ENCODE measurements around the gene RALB.

The RALB gene

GRCh38 chr2:120209427-120210269 is 43.0 kb upstream of the RALB start:
- Histone ChIP-seq H3K4me3 (ENCODE audit: low read depth, low read length) (no peak overlapping the region), H3K9me3 (ENCODE audit: control insufficient read depth, insufficient read depth, low read depth, low read length) (no peaks in the 10 kb centered on the region), H3K36me3 (ENCODE audit: control insufficient read depth in 2 of 2, insufficient read depth in 1 of 2, low read length in 2 of 2) (no peaks in the 10 kb centered on the region), H3K27ac (ENCODE audit: extremely low read depth, low read depth, low read length) (no peak overlapping the region), H3K4me1 (ENCODE audit: control insufficient read depth, insufficient read depth, low read length) (no peaks in the 10 kb centered on the region)
- CTCF ChIA-PET, result interaction anchor here (0.9 to 3.7 kb wide), 2 partner anchors 103 to 507 kb away, joined by 3 to 22 read pairs; no protein-coding TSS in a partner anchor
- POLR2A ChIA-PET, result interaction anchor here (0.5 kb wide), 1 partner anchor 488 kb away, joined by 4 read pairs; no protein-coding TSS in a partner anchor
- TF ChIP-seq ZNF266 (tag by site-specific recombination; IDR thresholded peaks at IDR 0.05; ENCODE audit: low read depth) (no peak), EGR2 (tag by site-specific recombination; IDR thresholded peaks at IDR 0.05; ENCODE audit: low read depth) (no peak)

- no peak overlapping the region for H3K27ac ChIP-seq (ENCODE audit: extremely low read depth, low read depth, low read length)
- H3K4me3 ChIP-seq (ENCODE audit: low read depth, low read length), result no peak overlapping the region
- CTCF ChIA-PET, result interaction anchor here (1.1 kb wide), 1 partner anchor 8 kb away, joined by 4 read pairs; no protein-coding TSS in a partner anchor
- POLR2A ChIA-PET, result interaction anchor here (0.5 kb wide), 1 partner anchor 488 kb away, joined by 4 read pairs; no protein-coding TSS in a partner anchor
- H3K36me3 ChIP-seq (ENCODE audit: control insufficient read depth in 2 of 2, insufficient read depth in 1 of 2, low read length in 2 of 2), result no peaks in the 10 kb centered on the region
- H3K4me1 ChIP-seq (ENCODE audit: control insufficient read depth, insufficient read depth, low read length), result no peaks in the 10 kb centered on the region
- no peaks in the 10 kb centered on the region for H3K9me3 ChIP-seq (ENCODE audit: control insufficient read depth, insufficient read depth, low read depth, low read length)
- no peak for TF ChIP-seq ZNF132 (tag by site-specific recombination; IDR thresholded peaks at IDR 0.05; ENCODE audit: borderline replicate concordance)
- no peak for TF ChIP-seq PRDM2 (tag by site-specific recombination; IDR thresholded peaks at IDR 0.05; ENCODE audit: borderline replicate concordance)
- no peak for TF ChIP-seq ZNF398 (tag by site-specific recombination; IDR thresholded peaks at IDR 0.05)
- no peak for TF ChIP-seq KLF7 (tag by site-specific recombination; IDR thresholded peaks at IDR 0.05; ENCODE audit: borderline replicate concordance)
- no peak for TF ChIP-seq HOXD13 (CRISPR knock-in tag; IDR thresholded peaks at IDR 0.05; ENCODE audit: borderline replicate concordance)
- TF ChIP-seq ZNF645 (tag by site-specific recombination; IDR thresholded peaks at IDR 0.05), result no peak
- no peak for TF ChIP-seq YY1 (tag by site-specific recombination; IDR thresholded peaks at IDR 0.05)
- no peak for TF ChIP-seq OVOL3 (tag by site-specific recombination; IDR thresholded peaks at IDR 0.05)
- TF ChIP-seq ZNF138 (tag by site-specific recombination; IDR thresholded peaks at IDR 0.05; ENCODE audit: borderline replicate concordance), result no peak
- no peak for TF ChIP-seq ZNF791 (tag by site-specific recombination; IDR thresholded peaks at IDR 0.05)
- TF ChIP-seq ZNF335 (tag by site-specific recombination; conservative IDR thresholded peaks at IDR 0.05), result no peak
- no peak for TF ChIP-seq ZNF670 (tag by site-specific recombination; IDR thresholded peaks at IDR 0.05; ENCODE audit: low read depth)
- no peak for TF ChIP-seq ZNF292 (tag by site-specific recombination; IDR thresholded peaks at IDR 0.05; ENCODE audit: borderline replicate concordance, low read depth)
- TF ChIP-seq ZNF76 (tag by site-specific recombination; IDR thresholded peaks at IDR 0.05; ENCODE audit: borderline replicate concordance, low read depth), result no peak
- TF ChIP-seq PRDM6 (tag by site-specific recombination; IDR thresholded peaks at IDR 0.05), result no peak
Measured at GRCh38 chr2:120210270-120210693, 42.4 kb upstream of the RALB start.

Measured in HEK293 (cell line).